OCI-LY7 (cell line): ENCODE results near the gene ADISSP.

ENCODE experiments used
- CTCF ChIP-seq: fragments of 200-600 bp; sonication (generic); conservative IDR thresholded peaks from 2 replicates; pipeline ENCODE4 v1.5.1; 2014; ENCODE audit warnings: mild to moderate bottlenecking, antibody characterized with exemption, low read length, moderate library complexity, mixed read lengths
- EZH2phosphoT487 ChIP-seq: fragments of 200-600 bp; sonication (generic); IDR thresholded peaks from 2 replicates; pipeline ENCODE4 v1.6.1; 2018; ENCODE audit warnings: low read depth, borderline replicate concordance, mild to moderate bottlenecking, mixed run types, antibody characterized with exemption, low read length, moderate library complexity, mixed read lengths

DNA sequence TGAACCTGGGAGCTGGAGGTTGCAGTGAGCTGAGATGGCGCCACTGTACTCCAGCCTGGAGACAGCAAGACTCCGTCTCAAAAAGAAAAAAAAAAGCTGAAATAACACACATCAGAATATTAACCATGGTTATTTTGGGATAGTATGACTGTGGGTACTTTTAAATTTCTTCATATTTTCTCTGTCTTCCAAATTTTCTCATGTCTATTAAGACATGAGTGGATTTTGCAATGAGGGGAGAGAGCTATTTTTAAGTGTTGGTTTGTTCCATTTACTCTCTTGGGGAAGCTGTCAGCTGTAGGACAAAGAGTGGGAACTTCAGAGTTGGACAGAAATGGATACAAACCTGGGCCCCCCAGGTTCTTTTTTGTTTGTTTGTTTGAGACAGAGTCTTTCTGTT lies 10.3 kb downstream of the ADISSP start:
- TF ChIP-seq CTCF (no peak), EZH2phosphoT487 (no peak)
